GM21717 (cell line): ENCODE results near the gene CNTN4.

ENCODE experiments used
- ATAC-seq: cut with Tn5 transposase; IDR thresholded peaks from one replicate; pipeline ENCODE4 v1.9.1; 2021; ENCODE audit warnings: mild to moderate bottlenecking, moderate library complexity; ENCODE audit not compliant: unreplicated experiment

Gene CNTN4

DNA sequence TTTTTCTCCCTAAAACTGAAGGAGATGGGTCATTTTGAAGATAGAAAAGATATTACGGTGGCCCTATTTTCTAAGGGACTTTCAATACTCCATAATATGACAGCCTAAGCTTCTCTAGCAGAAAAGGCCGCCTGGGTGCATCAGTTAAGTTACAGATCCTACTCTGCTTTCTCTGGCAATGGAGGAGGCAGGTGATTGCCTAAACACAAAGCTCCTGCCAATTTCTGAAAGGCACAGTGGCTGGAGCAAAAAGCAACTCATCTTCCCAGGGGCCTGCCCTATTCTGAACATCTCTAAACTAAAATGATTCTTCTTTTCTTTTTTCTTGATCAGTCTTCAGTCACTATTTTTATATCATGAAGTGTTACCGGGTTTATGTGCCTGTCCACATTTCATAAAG lies 276.7 kb downstream of the CNTN4 start:
- ATAC-seq = no peak

DNA sequence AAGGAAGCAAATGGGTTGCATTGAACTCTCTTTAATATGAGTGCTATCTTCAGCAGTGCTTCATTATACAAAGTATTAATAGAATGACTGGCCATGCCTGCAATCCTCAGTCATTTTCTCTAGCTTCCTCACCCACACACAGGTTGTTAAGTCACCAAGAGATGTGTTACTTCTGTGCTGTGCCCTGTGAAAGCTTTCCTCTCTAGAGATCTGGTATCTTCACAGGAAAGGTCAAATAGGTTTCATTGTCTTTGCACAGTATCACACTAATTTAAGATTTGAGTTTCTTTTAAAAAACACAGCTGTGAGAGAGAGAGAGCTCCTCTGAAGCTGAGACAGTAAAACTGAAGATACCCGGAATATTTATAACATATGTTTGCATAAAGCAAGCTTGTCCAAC lies 278.6 kb downstream of the CNTN4 start:
- no peak for ATAC-seq

DNA sequence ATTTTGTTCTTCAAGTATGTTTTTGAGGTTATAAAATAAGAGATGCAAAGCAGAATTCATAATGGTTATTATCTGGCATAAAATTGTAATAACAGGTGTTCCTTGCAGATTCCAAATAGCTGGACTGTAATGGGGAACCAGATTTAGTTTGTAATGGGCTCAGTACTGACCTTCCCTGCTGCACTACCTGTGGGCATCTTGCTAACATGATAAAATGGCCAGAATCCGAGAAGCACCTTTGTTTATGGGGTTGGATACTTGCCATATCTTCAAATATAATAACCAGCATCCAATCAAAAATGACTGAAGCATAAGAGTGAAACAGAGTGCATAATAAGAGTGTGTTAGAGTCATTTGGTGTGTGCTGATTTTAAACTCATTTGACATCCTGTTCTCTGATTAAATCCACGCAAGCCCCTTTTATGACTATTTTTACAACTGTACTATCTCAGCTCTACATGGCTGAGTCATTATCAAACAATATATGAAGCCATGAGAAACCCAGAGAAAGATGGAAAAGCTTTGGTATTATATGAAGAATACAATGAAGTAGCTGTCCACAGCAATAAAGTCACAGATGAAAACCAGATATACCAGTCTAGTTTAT lies 292.4 kb downstream of the CNTN4 start:
- no peak for ATAC-seq

DNA sequence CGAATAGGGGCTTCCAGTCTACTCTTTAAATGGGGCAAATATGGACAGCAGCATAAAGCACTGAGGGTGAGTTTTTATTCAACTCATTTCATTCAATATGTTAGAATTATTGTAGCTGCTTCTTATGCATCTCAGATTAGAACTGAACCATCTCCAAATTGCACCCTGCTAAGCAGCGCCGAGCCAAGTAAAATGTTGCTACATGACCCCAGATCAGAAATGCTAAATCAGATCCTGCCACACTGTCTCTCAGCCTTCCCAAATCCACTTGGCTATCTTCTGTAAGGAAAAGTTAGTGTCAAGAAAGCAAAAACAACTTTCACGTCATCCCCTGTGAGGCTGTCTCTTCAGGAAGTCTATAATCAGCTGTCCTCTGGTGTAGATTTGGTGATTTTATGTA lies 293.2 kb downstream of the CNTN4 start:
- no peak for ATAC-seq

DNA sequence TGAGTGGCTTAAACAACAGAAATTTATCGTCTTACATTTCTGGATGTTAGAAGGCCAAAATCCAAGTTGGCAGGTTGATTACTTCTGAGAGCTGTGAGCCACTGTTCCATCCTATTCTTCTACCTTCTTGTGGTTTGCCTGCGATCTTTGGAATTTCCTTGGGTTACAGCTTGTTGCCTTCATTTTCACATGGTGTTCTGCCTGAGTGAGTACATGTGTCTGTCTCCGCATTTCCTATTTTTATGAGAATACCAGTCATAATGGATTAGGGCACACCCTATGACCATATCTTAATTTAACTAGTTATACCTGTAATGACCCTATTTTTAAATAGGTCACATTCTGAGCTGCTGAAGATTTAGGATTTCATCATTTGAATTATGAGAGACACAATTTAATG lies 294.3 kb downstream of the CNTN4 start:
- no peak for ATAC-seq

DNA sequence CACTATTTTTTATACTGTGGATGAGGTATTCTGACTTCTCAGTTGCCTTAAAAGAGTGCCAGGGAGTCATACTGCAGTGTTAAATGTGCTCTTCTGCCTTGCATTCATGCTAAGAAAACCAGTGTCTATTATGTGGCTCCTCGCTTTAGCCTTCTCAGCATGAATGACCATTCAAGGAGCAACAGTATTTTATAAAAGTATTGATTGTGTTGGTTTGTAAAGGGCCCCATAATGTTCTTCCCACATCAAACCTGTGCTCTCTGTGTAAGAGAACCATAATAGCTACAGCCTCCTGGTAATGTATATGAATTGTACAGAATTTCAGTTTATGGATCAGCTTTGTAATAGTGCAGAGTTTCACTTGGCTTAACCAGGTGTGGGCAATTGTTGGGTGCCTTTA lies 316.4 kb downstream of the CNTN4 start:
- no peak for ATAC-seq

DNA sequence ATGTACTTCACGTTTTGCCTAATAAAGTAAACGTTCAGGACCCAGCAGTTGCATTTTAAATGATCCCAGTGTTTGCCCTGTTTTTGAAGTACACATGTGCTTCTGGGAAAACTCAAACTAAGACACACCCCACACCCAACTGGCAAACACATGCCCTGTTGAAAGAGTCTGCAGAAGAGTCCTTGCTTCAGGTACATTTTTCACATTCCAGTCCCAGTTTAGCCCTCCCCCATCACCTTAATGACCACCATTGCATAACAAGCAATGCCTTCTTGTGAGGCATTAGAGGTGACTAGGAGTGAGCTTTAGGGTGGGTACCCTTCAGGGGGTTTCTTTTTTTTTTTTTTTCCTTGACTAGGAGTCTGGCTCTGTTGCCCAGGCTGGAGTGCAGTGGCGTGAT lies 322.3 kb downstream of the CNTN4 start:
- no peak for ATAC-seq

DNA sequence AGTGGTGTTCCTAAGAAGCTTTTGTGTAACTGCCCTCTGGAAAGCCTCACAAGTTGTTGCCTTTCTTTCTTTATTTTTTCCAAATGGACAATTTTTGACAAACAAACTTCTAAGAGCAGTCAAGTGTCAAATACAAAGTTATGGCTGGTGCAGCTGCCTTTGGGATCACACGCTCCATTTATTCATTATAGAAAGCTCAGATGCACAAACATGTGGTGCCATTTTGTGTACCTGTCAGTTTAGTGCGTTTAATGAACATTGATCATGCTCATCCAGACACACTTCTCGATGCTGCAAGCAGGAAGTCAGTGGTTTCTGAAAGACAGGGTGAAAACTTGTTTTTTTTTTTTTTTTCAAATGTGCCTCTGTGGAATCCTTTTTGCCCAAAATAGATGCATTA lies 324.5 kb downstream of the CNTN4 start:
- ATAC-seq = no peak

DNA sequence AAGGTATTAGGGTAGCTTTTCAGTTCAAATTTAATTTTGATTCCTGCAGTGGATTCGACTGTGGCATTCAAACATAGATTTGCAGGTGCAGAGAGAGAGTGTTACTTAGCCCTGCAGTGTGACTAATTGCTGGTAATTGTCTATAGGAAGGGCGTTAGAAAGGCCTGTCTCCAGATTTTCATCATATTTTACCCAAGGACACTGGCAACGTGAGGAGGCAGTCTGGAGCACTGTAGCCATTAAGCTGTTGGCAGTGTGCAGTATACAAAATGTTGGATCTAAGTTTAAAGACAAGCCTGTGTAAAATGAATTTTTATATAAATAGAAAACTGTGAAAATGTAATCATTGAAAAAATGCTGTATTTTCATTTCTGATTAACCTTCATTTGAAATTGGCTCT lies 342.9 kb downstream of the CNTN4 start:
- no peak for ATAC-seq

DNA sequence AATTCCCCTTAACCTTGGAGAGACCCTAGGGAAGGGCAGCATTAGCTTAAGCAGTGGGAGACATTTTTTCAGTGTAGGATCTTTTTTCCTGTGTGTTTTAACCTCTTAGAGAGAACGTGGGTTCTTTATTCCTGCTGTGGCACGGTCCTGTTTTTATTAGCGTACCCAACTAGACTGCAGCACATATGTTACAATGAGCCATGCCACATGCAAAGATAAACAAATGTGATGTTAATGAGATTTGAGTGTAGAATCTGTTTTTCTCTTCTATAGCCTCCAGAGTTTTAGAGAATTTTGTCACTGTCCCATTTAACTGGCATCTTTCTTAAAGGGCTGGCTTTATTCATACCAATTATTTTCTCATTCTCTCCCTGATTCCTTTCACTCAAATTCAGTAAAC lies 347.5 kb downstream of the CNTN4 start:
- ATAC-seq = no peak

DNA sequence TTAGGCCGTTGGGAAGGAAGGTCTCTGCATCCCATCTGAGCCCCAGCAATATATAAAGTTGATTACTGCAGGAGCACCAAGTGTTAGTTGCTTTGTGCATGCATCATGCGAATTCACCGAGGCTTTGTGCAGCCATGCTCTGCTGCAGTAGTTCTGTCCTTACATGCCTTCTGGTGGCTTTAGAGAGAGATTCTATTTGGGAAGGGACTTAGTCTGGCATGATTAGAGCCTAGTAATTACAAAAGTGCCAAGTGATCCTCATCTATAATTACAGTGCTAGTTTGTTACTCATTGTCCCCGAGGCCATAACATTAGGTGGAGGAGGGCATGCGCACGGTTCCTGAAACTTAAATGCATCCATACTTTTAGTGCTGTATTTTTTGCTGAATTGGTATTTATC lies 353.6 kb downstream of the CNTN4 start:
- no peak for ATAC-seq

DNA sequence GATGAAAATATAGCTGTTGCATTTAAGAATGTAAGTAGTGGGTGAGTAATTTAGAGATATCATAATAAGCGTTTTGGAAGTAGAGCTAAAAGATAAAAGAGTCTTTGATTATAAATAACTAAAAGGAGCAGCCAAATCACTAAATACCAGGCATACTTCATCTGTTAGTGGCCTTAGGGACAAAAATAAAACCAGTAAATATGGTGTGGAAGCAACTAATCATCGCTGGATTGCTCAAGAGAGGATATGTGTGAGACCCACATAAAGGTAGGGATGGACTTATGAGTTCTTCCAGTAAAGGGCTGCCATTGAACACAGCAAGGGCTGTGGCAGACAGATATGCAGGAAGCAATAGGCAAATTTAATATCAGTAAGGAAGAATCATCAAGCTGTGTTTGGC lies 356.2 kb downstream of the CNTN4 start:
- no peak for ATAC-seq

DNA sequence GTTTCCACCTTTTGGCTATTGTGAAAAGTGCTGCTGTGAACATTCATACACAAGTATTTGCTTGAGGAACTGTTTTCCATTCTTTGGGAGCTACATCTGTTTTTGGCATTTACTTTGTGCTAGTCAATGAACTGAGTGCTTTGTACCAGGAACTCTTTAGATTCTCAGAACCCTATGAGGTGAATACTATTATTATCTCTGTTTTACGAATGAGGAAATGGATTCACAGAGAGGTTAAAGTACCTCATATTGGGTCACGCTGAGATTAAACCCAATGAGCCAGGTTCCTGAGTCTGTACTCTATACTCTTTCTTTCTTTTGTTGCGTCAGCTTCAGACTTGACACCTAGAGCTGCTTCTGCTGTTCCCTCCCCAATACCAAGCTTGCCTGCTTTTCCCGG lies 358.1 kb downstream of the CNTN4 start:
- ATAC-seq = no peak

DNA sequence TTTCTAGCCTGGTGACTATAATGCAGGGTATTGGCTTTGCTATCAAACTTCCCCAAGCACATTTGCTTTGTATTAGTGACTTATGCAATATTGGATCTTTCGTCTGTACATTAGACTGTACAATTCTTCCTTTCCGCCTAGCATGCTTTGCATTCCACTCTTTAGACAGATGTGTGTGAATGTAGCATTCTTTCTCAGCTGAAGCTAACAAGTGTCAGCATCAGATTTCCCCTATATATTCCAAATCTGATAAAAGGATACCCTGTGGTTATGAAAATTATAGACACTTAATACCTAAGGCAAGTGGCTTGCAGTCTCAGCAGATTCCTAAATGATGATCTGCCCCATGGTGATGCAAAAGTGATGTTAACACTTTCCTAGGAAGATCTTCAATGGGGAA lies 360.1 kb downstream of the CNTN4 start:
- no peak for ATAC-seq

DNA sequence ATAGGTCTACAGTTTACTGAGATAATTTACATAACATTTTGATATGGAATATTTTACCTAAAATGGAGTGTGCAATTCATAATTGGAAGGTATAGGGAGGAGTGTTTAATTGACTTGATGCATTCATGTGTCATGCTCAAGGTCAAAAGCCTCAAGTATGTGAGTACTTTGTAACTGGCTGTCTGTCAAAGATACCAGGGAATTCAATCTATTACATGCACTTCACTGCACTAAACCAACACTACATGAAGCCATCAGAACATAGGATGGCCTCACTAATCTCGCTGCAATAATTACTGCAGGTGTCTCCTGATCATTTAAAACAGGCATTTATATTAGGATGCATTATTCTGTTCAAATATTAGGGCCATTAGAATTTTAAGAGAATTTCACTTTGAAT lies 367.2 kb downstream of the CNTN4 start:
- no peak for ATAC-seq

DNA sequence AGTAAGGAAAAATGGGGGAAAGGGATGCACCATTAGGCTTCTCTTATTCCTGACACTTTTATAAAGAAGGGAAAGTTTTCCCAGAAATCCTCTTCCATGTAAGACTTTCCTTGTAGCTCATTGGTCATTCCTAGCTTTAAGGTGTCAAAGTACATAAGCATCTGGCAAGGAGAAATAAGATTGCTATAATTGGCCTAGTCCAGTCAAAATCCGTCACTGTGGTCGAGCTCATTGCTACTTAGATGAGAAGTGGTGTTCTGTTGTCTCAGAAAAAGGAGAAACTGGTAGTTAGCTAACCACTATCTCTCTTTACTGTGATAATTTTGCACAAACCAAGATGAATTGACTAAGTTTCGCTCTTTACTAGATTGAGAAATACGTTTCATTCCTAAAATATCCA lies 370.1 kb downstream of the CNTN4 start:
- no peak for ATAC-seq

DNA sequence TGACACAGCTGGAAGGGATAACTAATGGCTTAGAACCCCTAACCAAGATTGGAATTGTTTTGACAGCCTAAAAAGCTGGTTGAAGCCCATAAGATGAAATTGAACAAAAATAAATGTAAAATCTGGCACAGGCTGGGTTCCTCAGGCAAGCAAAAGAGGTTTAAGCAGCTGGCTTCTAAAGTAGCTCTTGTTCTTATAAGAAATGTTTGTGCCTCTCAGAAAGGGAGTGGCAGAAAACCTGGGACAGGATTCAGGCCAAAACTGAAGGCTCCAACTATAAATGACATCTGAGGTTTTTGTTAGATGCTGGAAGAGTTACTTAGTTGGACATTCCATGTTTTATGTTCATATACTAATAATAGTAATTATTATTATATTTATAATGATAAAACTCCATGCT lies 378.3 kb downstream of the CNTN4 start:
- no peak for ATAC-seq

DNA sequence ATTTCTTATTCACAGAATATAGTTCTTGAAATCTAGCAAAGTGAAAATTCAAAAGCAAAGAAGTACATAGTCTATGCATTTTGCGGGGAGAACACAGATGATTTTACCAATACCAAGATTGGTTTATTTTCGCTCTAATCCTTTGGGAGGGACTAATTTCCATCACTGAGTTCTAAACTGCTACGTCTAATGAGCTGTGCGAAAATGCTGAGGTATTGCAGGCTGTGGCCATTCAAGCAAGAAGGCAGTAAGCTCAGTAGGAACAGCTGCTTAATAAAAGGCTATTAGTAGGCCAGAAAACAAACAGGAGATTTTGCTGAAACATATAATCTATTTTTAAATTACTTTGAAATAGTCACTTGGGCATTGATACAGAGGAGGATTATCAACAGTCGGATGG lies 379.0 kb downstream of the CNTN4 start:
- ATAC-seq = no peak

DNA sequence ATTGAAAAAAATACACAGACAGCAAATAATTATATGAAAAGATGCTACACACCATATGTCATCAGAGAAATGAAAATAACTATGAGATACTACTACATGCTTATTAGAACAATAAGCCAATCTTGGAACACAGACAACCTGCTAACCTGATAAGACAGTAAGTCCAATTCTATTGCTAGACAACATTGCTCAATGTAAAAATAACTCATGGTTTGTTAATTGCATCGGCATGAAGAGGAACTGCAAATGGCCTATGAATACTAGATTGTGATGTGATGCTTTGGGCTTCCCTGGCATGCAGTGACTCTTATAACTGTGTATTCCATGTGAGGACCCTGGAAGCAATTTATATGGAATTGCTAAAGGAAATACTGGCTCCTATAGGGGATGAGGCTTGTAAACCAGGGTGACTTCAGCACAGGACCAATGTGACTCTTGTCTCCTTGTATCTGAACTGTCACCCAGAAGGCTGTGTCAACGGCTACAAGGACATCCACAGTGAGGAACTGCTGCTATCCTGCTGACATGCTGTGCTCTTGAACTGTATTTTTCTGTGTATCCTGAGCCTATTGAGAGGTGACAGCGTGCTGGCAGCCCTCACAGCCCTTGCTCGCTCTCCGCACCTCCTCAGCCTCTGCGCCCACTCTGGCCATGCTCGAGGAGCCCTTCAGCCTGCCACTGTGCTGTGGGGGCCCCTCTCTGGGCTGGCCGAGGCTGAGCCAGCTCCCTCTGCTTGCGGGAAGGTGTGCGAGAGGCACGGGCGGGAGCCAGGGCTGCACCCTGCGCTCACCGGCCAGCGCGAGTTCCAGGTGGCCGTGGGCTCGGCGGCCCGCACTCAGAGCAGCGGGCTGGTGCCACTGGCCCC lies 385.7 kb downstream of the CNTN4 start:
- no peak for ATAC-seq

DNA sequence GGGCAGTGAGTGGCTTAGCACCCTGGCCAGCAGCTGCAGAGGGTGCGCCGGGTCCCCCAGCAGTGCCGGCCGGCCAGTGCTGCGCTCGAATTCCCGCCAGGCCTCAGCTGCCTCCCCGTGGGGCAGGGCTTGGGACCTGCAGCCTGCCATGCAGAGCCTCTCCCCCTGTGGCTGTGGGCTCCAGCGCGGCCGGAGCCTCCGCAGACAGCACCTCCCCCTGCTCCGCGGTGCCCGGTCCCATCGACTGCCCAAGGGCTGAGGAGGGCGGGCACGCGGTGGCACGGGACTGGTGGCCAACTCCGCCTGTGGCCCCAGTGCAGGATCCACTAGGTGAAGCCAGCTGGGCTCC lies 386.3 kb downstream of the CNTN4 start:
- no peak for ATAC-seq

DNA sequence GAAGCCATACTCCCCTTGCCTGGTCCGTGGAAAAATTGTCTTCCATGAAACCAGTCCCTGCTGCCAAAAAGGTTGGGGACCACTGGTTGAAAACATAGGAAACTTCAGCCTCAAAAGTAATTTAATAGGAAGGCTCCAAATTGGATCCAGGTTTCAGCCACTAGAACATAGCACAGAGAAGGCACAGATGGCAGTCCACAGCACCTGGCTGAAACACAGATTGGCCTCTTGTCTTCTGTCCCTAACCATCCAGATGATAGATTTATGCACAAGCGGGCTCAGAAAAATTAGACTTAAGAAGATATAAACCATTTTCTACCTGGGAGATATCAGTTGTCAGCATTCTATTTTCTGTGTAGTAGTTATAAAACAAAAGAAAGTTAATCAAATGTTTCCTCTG lies 397.1 kb downstream of the CNTN4 start:
- ATAC-seq = no peak

DNA sequence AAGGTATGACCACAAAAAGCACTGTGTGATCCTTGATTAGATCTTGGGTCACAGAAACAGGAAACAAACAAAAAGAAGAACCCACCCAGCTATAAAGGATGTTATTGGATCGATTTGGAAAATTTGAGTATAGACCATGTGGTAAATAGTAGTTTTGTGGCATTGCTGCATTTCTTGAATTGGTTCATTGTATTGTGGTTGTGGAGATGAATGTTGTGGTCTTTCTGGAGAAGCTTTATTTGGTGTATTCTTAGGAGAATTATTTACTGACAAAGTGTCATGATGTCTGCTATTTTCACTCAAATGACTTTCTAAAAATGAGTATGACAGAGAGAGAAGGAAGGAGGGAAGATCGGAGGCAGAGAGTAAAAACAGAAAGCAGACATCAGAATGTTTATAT lies 406.2 kb downstream of the CNTN4 start:
- no peak for ATAC-seq

DNA sequence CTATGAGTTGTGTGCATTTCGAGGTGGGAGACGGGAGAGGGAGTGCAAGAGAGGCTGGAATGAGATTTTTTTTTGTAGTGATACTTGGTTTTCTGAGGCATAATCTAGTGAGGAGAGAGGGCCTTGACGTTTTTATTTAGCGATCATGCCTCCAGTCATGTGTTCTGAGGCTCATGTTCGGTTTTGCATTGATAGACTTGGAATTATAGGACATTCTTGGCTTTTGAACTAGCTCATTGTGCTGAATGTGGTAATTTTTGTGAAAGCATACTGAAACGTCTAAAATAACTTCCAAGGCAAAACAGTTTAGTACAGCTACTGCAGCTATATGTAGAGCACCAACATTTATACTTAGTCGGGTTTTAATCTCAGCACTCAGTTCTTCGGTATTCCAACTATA lies 408.1 kb downstream of the CNTN4 start:
- no peak for ATAC-seq
